Kidney glomerular epithelial cell (primary cell): ENCODE data around the gene CELA3A.

Source experiments
- DNase-seq: peaks from one replicate; lab custom pipeline; 2025; lab: John Stamatoyannopoulos, UW

The CELA3A gene

DNA sequence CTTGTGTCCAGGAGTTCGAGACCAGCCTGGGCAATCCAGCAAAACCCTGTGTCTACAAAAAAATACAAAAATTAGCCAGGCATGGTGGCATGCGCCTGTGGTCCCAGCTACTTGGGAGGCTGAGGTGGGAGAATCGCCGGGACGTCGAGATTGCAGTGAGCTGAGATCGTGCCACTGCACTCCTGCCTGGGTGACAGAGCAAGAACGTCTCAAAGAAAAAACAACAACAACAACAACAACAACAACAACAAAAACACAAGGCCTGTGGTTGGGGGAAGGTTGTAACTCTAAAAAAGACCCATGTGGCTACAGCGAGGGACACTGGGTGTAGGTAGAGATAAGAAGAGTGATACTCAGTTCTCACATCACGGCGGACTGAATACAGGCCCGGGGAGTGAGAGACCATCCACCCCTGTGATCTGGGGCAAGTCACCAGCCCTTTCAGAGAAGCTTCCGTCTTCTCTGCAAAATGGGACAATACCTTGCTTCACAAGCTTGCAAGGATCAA is 50.2 kb downstream of the CELA3A start:
- no peak for DNase-seq

DNA sequence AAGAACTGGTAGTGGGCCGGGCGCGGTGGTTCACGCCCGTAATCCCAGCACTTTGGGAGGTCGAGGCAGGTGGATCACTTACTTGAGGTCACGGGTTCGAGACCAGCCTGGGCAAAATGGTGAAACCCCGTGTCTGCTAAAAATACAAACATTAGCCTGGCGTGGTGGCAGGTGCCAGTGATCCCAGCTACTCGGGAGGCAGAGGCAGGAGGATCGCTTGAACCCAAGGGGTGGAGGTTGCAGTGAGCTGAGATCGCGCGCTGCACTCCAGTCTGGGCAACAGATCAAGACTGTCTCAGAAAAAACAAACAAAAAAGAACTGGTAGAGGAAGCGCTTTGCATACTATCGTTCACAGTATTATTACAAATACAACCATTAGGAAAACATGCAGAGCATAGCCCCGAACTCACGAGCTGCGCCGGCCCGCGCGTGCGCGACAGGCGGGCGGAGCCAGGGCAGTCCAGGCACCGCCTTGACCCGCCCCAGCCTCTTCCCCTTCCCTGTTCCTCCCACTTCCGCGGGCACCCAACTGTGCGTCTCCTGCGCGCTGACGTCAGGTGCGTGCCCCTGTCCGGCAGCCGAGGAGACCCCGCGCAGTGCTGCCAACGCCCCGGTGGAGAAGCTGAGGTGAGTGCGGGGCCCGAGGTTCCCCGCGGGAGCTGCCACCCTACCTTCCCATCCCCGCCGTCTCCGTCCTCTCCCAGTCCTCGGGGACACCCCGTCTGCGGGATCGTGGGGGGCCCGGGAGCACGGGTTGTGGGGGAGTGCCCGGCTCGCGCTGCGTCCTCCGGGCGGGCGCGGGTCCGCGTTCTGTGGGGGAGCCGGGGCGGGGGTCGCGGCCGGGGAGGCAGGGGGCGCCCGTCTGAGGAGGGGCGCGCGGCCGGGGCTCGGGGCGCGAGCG is 50.9 kb downstream of the CELA3A start, which contains the start of gene CDC42:
Gene CDC42, plus strand, starts transcription at position 595 of the 902 bp plus-strand sequence. CDS start 25,770 bp downstream, outside the sequence.
- DNase-seq: peak; percentile 85

- peak; percentile 82 for DNase-seq
Observed at GRCh38 chr1:22053017-22053860, 51.8 kb downstream of the CELA3A start.

GRCh38 chr1:22053861-22054770 is 52.7 kb downstream of the CELA3A start:
- DNase-seq: no peak

DNA sequence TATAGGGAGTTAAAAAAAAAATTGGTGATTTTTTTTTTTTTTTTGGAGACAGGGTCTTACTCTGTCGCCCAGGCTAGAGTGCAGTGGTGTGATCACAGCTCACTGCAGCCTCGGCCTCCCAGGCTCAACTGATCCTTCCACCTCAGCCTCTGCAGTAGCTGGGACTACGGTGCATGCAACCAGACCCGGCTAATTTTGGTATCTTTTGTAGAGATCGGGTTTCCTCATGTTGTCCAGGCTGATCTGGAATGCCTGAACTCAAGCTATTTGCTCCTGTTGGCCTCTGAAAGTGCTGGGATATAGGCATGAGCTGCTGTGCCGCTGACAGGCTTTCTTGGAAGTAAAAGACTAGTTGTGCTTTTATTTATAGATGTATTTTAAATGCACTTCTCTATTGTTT is 54.0 kb downstream of the CELA3A start:
- no peak for DNase-seq

GRCh38 chr1:22056043-22056442 is 54.6 kb downstream of the CELA3A start:
- no peak for DNase-seq

DNA sequence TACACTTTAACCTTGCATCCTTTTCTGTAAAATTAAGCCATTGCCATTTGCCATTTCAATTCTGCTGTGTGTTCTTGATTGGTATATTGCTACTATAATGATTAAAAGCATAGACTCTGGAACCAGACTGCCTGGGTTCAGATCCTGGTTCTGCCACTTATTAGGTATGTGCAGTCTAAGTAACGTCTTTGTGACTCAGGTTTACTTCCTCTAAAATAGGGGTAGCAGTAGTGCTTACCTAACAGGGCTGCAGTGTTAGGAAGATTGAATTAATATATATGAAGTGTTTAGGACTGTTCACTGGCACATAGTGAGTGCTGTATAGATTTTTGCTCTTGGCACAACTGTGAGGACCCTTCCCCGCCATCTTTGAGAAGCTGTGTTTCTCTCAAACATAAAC is 55.5 kb downstream of the CELA3A start:
- DNase-seq: no peak

DNA sequence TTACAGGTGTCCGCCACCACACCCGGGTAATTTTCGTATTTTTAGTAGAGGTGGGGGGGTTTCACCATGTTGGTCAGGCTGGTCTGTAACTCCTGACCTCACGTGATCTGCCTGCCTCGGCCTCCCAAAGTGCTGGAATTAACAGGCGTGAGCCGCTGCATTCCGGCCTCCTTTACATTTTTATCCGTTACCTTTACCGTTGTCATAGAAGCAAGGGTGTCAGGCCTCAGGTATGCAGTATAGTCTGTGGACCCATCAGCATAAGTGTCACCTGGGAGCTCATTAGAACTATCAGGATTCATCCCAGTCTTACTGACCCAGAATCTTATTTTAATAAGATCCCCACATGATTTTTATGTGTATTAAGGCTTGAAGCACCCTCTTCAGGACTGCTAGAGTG is 56.4 kb downstream of the CELA3A start:
- DNase-seq: no peak
